NCI-H1417 (cell line): ENCODE data around the gene LRRC73.
"Not testable (repeated sequence)": the region's sequence is repeated elsewhere in the genome, so short reads cannot be mapped to it uniquely, and the experiment has no call there.

ENCODE experiments used
- DNase-seq, 3 experiments: peaks; one replicate each; lab custom pipeline; 2025; lab: John Stamatoyannopoulos, UW

Gene LRRC73, protein sequence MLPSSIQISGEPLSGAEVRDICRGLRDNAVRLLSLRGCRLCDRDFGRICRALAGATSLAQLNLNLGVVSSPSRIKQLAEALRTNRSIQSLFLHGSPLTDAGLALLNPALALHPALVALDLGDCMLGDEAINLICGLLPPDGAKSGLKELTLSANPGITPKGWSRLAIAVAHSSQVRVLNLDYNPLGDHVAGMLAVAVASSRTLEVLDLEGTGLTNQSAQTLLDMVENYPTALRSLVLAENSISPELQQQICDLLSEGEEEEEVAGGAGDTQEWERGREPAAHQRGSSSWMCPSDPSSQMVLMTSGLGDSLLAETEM

DNA sequence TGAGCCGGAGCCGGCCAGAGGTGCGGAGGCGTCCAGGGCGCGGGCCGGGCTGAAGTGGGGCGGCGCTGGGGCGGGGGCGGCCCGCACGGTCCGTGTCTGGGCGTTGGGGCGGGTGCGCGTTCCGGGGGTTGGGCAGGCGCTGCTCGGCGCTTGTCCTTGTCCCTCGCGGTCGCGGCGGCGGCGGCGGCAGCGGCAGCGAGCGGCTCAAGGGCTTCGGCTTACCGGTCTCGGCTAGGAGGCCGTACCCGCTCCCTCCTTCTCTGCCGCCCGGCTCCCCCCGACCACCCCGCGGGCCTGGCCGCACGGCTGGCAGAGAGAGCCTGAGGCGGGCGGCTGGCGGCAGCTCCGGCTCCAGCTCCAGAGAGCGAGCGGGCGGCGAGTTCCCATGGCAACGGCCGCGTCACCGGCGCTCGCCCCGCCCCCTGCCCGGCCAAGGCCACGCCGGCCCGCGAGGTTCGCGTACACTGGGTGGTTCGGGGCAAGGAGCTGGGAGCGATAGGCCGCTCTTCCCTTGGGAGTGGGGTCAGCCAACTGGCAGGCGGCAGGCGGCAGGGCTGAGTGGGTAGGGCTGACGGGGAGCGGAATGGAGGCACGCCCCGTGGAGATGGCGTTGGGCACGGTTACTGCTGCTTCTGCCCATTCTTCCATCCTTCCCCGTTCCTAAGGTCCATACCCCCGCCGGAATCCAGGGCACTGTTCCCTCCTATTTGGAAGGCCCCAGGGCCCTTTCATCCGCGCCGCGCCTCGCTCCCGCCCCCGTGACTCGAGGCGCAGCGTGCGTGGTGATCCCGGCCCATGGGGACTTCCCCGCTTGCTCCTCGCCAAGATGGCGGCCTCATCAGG, at the start of gene LRRC73:
TSS of gene LRRC73 (minus strand) at position 363 of the 843 bp plus-strand sequence. CDS start 561 bp downstream, outside the sequence.
- peak; percentile 83 to 89 (median 84) for DNase-seq

DNA sequence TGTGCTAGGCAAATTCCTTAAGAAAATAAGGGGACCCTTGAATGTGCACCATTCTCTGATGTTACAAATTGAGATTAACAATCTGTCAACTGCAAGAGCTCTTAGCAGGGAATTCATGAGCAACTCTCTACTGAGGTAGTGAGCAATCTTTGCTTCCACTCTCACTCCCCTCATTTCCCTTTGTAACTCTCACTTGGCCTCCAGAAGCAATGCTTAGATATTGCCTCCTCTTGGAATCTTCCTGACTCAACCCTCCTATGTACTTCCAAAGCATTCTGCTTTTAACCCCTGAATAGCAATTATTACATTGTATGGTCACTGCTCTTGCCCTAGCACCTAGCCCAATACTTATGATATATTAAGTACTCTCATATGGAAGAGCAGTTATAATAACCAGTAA, 49.2 kb upstream of the LRRC73 start:
- no peak for DNase-seq

DNA sequence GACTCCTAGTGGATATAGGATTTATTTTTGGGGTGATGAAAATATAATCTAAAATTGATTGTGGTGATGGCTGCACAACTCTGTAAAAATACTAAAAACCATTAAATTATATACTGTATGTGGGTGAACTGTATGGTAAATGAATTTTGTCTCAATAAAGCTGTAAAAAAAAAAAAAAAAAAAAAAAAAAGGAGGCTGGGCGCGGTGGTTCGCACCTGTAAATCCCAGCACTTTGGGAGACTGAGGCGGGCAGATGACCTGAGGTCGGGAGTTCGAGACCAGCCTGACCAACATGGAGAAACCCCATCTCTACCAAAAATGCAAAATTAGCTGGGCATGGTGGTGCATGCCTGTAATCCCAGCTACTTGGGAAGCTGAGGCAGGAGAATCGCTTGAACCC, 47.5 kb upstream of the LRRC73 start:
- DNase-seq, result not testable (repeated sequence)

DNA sequence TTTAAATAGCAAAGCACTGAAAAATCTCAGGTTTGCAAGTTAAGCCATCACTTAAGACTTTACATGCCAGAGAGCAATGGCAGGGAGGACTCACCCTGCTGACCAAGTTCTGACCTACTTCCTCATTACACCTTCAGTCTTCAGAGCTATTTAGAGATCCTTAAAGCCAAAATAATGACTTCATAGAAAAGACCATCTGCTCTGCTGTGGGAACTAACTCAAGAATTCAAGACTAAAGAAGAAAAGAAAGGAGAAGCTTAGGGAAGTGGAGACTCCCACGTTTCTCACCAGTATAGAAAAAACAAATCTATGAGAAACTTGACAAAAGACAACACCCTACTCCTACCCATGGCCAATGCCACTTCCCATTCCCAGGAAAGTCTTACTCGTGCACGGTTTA, 37.1 kb upstream of the LRRC73 start:
- DNase-seq, result no peak

DNA sequence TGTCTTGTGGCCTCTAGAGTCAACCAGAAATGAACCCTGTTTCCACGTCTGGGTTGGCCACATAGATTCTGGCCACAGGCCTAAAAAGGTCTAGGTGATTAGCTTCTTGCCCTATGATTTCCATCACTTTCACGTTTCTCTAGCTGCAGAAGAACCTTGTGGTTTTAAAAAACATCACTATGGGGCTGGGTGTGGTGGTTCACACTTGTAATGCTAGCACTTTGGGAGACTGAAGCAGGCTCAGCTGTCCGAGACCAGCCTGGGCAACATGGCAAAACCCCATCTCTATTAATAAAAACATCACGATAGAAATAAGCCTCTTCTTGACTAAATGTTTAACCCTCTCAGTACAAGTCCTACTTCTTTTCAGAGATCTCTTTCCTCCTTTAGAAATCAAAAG, 34.3 kb upstream of the LRRC73 start:
- no peak for DNase-seq

DNA sequence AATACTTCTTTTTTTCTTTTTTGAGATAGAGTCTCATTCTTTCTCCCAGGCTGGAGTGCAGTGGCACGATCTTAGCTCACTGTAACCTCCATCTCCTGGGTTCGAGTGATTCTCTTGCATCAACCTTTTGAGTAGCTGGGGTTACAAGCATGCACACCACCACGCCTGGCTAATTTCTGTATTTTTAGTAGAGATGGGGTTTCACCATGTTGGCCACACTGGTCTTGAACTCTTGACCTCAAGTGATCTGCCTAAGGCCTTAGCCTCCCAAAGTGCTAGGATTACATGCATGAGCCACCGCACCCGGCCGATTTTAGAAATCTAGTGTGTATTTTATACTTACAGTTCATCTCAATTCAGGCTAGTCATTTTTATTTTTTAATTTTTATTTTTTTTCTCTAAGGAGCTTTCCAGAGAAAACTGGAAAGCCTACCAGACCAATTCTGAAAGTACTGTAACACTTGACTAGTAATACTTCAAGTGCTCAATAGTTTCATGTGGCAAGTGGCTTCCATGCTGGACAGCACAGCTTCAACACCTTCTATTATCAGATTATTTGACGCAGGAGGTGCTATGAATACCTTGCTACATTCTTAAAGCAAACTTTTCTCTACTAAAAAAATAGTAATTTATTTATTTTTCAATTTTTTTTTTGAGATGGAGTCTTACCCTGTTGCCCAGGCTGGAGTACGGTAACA, 31.8 kb upstream of the LRRC73 start:
- no peak for DNase-seq

DNA sequence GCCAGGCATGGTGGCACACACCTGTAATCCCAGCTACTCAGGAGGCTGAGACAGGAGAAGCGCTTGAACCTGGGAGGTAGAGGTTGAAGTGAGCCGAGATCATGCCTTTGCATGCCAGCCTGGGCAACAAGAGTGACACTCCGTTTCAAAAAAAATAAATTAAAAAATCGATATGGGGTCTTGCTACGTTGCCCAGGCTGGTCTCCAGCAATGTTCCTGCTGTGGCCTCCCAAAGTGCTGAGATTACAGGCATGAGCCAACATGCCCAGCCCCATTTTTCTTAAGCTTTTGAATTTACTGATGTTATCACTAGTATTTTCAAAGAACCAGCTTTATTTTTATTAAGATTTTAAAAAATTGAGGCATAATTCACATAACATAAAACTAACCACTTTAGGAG, 30.4 kb upstream of the LRRC73 start:
- no peak for DNase-seq

DNA sequence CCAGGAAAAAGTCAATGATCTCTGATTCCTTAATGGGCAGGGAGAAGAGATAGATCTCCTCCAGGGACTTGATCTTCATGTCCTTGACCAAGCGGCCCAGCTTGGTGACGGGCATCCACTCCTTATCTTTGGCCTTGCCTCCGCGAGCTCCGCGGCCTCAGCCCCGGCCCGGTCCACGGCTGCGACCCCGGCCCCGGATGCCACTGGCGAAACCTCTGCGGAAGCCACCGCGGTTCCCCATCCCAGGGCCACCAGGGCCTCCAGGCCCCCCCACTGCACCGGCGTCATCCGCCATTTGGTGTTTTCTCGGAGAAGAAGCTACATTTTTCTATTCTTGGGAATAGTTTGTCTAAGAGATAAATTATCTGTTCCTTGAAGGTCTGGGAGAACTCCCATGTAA, 29.3 kb upstream of the LRRC73 start:
- not testable (repeated sequence) for DNase-seq

DNA sequence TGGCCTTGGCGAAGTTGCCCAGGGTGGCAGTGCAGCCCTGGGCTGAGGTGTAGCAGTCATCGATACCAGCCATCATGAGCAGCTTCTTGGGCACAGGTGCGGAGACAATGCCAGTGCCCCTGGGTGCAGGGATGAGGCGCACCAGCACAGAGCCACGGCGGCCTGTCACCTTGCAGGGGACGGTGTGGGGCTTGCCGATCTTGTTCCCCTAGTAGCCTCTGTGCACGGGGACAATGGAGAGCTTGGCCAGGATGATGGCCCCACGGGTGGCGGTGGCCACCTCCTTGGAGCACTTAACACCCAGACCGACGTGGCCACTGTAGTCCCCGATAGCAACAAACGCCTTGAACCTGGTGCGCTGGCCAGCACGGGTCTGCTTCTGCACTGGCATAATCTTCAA, 28.8 kb upstream of the LRRC73 start:
- DNase-seq, result not testable (repeated sequence)

DNA sequence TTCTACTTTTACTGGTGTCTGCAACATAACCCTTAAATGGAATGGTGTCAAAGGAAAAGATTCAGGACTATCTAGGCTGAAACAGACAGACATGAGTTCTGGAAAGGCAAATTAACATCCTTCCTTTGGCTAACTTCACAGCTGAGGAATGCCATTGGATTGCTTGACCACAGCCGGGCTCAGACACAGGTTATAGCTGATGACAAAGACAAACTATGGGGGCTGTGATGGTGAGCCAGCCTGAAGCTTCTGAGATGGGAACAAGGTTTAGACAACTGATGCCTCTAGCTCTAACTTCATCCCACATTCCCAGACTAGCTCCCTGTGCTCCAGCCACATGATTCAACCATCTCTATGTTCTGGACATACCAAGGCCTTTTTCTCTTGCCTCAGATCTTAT, 22.1 kb upstream of the LRRC73 start:
- no peak for DNase-seq

DNA sequence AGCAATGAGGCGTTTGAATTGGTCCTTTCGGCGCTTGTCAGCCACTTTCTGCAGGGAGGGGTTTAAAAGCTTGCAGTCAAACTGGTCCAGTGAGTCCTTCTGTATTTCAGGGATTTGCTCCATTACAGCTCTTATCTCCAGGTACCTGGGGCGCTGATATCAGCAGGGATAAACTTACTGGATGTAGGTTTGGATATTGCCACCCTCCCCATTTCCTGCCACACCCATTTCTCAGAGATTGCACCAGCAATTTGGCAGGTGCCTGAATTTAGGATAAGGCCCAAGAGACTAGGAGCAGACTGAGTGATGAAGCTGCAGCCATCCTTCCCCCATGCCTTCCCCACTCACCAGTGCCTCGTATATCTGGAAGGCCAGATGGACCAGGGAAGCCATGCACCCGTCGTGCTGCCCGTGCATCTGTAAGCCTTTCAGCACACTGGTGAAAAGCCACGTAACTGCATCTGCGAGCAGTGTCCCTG, 14.4 kb upstream of the LRRC73 start:
- DNase-seq, result no peak

DNA sequence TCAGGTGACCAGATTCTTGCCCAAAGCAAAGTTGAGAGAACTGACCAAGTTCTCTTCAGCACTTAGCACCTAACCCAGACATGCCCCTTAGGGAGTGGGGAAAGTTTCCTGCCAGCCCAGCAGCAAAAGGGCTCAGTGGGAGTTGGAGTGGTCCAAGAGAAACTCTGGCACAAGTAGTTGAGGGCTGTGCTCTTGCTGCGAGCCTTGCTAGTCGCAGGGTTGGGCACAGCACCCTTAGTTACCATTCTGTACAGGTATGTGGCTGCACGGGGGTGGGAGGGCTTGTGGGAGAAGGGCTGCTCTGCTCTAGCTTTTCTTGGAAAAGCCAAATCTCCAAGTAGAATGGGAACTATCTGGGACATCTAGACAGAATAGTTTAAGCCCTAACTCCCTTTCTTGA, 13.1 kb upstream of the LRRC73 start:
- DNase-seq, result no peak

DNA sequence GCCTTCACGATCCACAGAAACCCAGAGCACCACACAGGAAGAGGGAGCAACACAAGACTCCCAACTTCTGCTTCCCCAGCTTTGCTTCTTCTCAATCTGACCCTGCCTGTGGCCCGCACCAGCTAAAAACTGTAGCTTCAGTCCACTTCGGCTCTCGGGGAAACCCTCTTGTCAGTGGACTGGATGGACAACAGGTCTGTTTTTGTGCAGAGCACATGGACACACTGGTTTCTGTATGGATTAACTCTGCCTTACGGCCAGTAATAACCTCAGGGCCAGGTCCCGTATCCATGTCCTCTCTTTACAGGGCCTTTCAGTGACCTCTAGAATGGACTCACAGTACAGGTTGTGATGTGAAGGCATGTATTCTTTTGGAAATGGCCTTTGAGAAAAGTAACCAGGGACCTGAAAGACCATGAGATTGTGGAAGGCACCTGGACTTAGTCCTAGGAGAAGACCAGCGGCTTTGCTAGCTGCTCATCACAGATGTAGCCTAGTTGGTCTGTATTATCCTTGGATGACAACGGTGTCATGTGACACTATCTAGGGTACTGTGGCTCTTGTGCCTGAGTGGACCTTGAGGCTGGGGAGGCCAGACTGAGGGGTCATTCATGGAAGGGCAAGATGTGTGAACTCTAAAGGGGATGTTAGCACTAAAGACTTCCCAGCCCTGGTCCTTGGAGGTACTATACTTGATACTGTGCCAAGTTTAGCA, 12.6 kb upstream of the LRRC73 start:
- DNase-seq, result no peak

DNA sequence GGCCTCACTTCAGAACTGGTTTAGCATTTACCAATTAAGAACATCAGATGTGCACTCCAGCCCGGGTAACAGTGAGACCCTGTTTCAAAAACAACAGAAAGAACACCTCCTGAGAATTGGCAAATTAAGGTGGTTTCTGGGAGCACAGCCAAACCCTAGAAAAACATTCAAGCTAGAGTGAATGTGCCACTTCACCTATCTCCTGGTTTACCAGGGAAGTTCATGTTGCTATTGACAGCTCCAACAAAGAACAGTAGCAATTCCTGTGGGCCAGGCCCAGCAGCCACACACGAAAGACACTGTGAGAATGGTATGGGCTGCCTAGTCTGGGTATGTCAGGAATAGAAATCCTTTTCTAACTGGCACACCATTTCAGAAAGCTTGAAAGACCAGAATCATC, 11.7 kb upstream of the LRRC73 start:
- no peak for DNase-seq

DNA sequence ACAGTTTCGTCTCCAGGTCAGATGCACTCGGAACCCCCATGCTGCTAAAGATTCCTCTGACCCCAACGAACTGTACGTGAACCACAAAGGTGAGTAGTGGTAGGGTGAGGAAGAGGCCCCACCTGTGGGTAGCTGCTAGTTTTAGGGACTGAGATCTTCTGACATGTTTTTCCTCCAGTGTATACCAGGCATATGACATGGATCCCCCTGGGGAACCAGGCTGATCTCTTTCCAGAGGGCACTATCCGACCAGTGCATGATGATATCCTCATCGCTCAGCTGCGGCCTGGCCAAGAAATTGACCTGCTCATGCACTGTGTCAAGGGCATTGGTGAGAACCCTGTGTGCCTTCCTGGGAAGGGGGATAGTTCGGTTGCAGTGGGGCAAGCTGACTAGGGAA, 10.0 kb upstream of the LRRC73 start:
- no peak for DNase-seq

DNA sequence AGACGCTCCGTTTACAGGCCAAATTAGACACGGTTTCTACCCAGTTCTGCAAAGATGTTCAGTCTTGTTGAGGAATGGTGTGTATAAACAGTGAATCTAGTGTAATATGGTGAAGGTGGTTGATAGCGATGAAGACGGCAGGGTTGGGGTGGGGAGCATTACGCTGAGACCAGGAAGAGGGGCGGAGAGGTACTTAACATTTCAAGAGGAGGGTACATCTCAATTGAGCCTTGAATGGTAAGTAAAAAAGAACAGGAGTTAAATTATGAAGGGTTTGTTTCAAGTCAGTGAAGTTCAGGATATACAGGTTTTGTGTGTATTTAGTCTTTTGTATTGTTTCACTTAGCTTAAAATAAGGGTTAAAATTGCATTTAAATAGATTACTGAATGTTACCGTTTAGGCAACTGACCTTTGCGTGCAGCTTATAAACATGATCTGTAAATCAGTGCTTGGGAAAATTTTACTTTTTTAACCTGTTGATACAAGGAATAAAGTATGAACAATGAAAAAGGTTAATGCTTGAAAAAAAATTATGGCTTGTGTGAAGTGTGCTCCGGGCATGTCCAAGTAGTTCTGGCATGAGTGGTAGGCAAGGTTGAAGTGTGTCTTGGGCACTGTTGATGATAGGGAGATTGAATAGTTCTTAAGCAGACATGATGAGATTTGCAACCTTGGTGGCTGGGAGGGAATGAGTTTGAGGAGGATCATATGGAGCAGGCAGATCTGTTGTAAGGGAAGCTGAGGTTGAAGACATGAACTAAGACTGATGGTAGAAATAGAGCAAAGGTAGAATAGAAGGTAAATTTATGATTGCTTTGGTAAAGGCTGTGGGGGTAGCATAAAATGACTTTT, 7.6 kb upstream of the LRRC73 start:
- DNase-seq, result no peak

DNA sequence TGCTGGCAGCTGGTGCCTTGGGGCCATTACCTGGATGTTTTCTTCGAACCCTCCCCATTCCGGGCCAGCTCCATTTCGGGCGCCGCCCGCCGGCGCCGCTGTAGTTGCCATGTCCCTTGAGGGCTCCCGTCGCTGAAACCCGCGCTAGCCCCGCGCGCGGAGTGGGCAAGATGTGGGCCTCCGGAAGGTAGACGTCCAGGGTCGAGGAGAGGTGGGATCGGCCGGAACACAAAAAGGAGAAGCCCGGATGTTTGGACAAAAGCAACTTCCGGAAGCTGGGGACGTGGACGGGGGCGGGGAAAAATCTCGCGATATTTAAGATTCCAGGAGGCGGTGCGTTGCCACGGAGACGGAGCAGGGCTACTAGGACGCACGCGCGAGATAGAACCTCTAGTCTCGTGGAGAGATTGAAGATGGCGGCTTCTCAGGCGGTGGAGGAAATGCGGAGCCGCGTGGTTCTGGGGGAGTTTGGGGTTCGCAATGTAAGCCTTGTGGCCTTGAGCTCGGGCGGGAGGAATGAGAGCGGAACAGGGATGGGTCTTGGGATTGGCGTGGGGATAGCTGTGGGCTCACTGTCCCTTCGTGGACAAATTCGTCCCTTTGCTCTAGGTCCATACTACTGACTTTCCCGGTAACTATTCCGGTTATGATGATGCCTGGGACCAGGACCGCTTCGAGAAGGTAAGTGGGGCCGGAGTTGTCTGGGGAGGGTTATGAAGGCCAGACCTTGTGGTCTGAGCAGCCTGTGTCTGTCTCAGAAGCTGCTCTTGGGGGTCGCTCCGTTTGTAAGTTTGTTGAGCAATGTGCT, 6.8 kb upstream of the LRRC73 start, which contains the start of the genes POLR1C and YIPF3:
TSS of gene POLR1C (plus strand) at position 393 of the 808 bp plus-strand sequence. CDS start at position 414, 21 bp downstream.
TSS of gene YIPF3 (minus strand) at position 230 of the 808 bp plus-strand sequence. CDS start at position 111, 119 bp downstream.
- DNase-seq, result peak; percentile 96 to 99 (median 99)

DNA sequence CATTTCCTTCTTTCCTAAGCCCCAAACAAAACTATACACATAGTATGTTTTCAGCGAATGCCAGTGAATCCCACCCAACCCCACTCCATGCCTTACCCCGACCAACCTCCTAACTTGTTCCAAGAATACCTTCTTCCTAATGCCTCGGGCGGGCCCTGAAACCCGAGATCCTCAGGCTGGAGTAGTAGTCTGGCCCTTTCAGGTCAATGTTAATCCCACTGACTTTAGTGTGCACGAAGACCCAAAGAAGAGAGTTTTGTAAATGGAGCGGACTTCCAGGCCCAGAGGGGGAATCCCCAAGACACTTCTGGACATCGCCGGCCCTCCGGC, 6.2 kb upstream of the LRRC73 start:
- no peak for DNase-seq

DNA sequence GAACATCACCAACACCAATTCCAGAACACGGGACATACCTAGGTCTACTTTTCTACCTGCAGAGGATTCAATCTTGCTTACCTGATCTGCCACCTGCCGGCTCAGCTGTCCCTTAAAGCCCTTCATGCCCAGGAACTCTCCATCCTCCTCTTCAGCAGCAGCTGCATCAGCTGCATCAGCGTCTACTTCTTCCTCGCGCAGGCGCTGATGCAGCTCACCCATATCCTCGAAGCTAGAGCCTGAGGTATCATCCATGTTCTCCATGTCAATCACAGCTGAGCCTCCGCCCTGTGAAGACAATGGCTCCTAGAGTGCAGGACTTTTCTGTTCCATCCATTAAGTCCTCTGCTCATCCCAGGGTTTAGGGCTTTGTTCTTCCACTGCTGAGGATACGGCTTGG, 5.7 kb upstream of the LRRC73 start:
- DNase-seq, result no peak

DNA sequence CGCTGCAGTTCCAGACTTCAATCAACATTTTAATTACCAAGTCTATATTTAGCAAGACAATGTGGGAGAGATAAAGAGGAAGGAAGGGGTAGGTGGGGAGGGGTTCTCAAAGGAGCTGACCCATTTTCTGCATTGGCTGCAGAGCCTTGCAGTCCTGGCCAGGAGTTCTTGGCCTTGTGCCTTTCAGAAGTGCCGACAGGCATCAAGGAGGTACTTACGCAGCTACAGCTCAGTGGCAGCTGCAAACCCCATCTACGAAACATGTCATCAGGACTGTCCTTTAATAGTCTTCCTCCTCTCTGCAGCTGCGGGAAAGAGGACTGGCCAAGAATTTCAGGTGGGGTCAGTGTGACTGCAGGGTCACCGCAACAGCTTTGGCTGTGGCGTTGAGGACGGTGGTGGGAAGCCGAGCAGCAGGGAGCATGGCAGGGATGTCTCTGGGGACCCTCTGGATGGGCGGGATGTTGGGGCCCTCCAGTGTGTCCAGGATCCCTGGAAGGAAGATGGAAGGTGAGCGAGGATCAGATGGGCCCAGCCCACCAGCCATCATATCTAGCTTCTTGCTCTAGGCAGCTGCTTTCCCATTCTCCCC, 1.8 kb upstream of the LRRC73 start:
- no peak for DNase-seq
